WTC11 (cell line): ENCODE data around the gene DENND1C.

Source experiments
- AFF4 ChIP-seq: sonication (generic); formaldehyde crosslinking; IDR thresholded peaks from 2 replicates; pipeline ENCODE4 v1.8.1; 2023; ENCODE audit warnings: mild to moderate bottlenecking, missing genetic modification reagents, borderline replicate concordance
- ARID4B ChIP-seq: sonication (generic); formaldehyde crosslinking; IDR thresholded peaks from 2 replicates; pipeline ENCODE4 v1.8.0; 2023; ENCODE audit warnings: missing genetic modification reagents, mild to moderate bottlenecking, borderline replicate concordance
- CREM ChIP-seq: sonication (generic); formaldehyde crosslinking; IDR thresholded peaks from 2 replicates; pipeline ENCODE4 v1.8.1; 2022; ENCODE audit warnings: mild to moderate bottlenecking, missing genetic modification reagents, moderate library complexity
- CTCF ChIP-seq: fragments of 200-600 bp; IDR thresholded peaks from 2 replicates; pipeline ENCODE4 v1.8.0; 2022; ENCODE audit warnings: antibody characterized with exemption
- ETV6 ChIP-seq: sonication (generic); formaldehyde crosslinking; IDR thresholded peaks from 2 replicates; pipeline ENCODE4 v1.8.1; 2022; ENCODE audit warnings: mild to moderate bottlenecking, missing genetic modification reagents
- HMGXB4 ChIP-seq: sonication (generic); formaldehyde crosslinking; IDR thresholded peaks from 2 replicates; pipeline ENCODE4 v1.8.1; 2023; ENCODE audit warnings: mild to moderate bottlenecking, moderate library complexity, missing genetic modification reagents
- MAX ChIP-seq: sonication (generic); formaldehyde crosslinking; IDR thresholded peaks from 2 replicates; pipeline ENCODE4 v1.8.0; 2022; ENCODE audit warnings: mild to moderate bottlenecking, missing genetic modification reagents
- NFYB ChIP-seq: sonication (generic); formaldehyde crosslinking; conservative IDR thresholded peaks from 2 replicates; pipeline ENCODE4 v1.8.0; 2022; ENCODE audit warnings: low read depth, missing genetic modification reagents

GRCh38 chr19:6433663-6434062, 47.9 kb downstream of the DENND1C start, which contains the start of gene SLC25A41:
- TF ChIP-seq NFYB (CRISPR knock-in tag) (no peak), CTCF (no peak), AFF4 (CRISPR knock-in tag) (no peak), CREM (CRISPR knock-in tag) (no peak), ETV6 (no peak), MAX (CRISPR knock-in tag) (no peak), ARID4B (no peak), HMGXB4 (CRISPR knock-in tag) (no peak)
